Lower leg skin (tissue), 3 donors: Measurements from ENCODE around the gene PDE8B.

Experiments used
- CTCF ChIP-seq, 3 donors: fragments of 450-650 bp; IDR thresholded peaks; one replicate each; pipeline ENCODE4 v1.5.1; 2016; ENCODE audit warnings: antibody characterized with exemption in 3 of 3, mild to moderate bottlenecking in 3 of 3, moderate library complexity in 2 of 3
- POLR2A ChIP-seq, 2 donors: fragments of 450-650 bp; IDR thresholded peaks; one replicate each; pipeline ENCODE4 v1.6.1; 2016 to 2017; ENCODE audit warnings: antibody characterized with exemption in 2 of 2, mild to moderate bottlenecking in 1 of 2, moderate library complexity in 1 of 2

- TF ChIP-seq CTCF (IDR thresholded peaks at IDR 0.05), result no peak
- no peak for TF ChIP-seq POLR2A (IDR thresholded peaks at IDR 0.05)
These were observed 21.1 kb downstream of the PDE8B start for GRCh38 chr5:77231471-77232138.
